ENCODE results near the gene TJP3.

GRCh38 chr19:3692141-3693024, 15.8 kb upstream of the TJP3 start:
- TF ChIP-seq CTCF (conservative IDR thresholded peaks at IDR 0.05; ENCODE audit: low read depth in 2 of 2) = peak; percentile 62 to 73
- TF ChIP-seq EZH2 (IDR thresholded peaks at IDR 0.05; ENCODE audit: low read depth, unreplicated experiment) = no peak
- no peak for TF ChIP-seq REST (IDR thresholded peaks at IDR 0.05; ENCODE audit: unreplicated experiment)
- TF ChIP-seq CREB1 (CRISPR knock-in tag; IDR thresholded peaks at IDR 0.05; ENCODE audit: low read depth) = no peak
- no peak for TF ChIP-seq POLR2AphosphoS5 (IDR thresholded peaks at IDR 0.05; ENCODE audit: low read depth)
- TF ChIP-seq STAT1 (IDR thresholded peaks at IDR 0.05; ENCODE audit: unreplicated experiment) = no peak
- no peak for TF ChIP-seq EZH2phosphoT487 (IDR thresholded peaks at IDR 0.05; ENCODE audit: unreplicated experiment)
- no peak for TF ChIP-seq JUNB (IDR thresholded peaks at IDR 0.05; ENCODE audit: unreplicated experiment)

All from GM23338 (cell line).